SK-N-SH (cell line): Measurements from ENCODE around the gene CANX. TPM values are rescaled to one million over a fixed set of nuclear protein-coding genes. Genes with fewer than 3 reads are reported as not detected.

Experiments used
- CTCF ChIA-PET: fragments of 300-600, 350-600 bp; formaldehyde crosslinking; extraction: SDS; loops from one replicate; lab custom pipeline; 2021; lab: Yijun Ruan, JAX
- POLR2A ChIA-PET: fragments of 350-600 bp; sonication (Branson Sonifier 250); formaldehyde crosslinking; extraction: SDS; loops from one replicate; lab custom pipeline; 2020; ENCODE audit warnings: antibody characterized with exemption, inconsistent platforms; lab: Yijun Ruan, JAX
- DNase-seq: peaks from one replicate; pipeline ENCODE4 v3.0.0; 2012
- H2AFZ ChIP-seq: fragments of 200-600 bp; sonication (generic); 2 replicates; pipeline ENCODE4 v1.8.1; 2016; ENCODE audit warnings: antibody characterized with exemption, mild to moderate bottlenecking, low read depth
- H3F3A ChIP-seq: fragments of 200-600 bp; sonication (generic); replicated peaks from 2 replicates; pipeline ENCODE3; 2016; ENCODE audit warnings: antibody characterized with exemption, mild to moderate bottlenecking; ENCODE audit not compliant: insufficient read depth
- H3K27ac ChIP-seq, 2 experiments: fragments of 200-500 bp in 1 of 2; fragments of 200-600 bp in 1 of 2; sonication (Bioruptor generic) in 1 of 2; sonication (generic), shearing (Covaris generic) in 1 of 2; 2 replicates each; pipeline versions ENCODE4 v1.5.1 to v1.6.1; 2014 to 2016; ENCODE audit warnings: low read depth in 2 of 2, inconsistent platforms in 1 of 2, low read length in 1 of 2, mild to moderate bottlenecking in 1 of 2, mixed read lengths in 1 of 2
- H3K27me3 ChIP-seq: fragments of 200-600 bp; sonication (generic), shearing (Covaris generic); 2 replicates; pipeline ENCODE4 v1.6.1; 2016; ENCODE audit warnings: mixed run types; ENCODE audit not compliant: insufficient read depth
- H3K36me3 ChIP-seq, 2 experiments: fragments of 200-500 bp in 1 of 2; fragments of 200-600 bp in 1 of 2; sonication (Bioruptor generic) in 1 of 2; sonication (generic) in 1 of 2; replicated peaks in 1 of 2; 2 replicates each; pipeline versions ENCODE3 to v1.5.1; 2014 to 2016; ENCODE audit warnings: low read length in 1 of 2, mild to moderate bottlenecking in 1 of 2; ENCODE audit not compliant: insufficient read depth in 2 of 2, control insufficient read depth in 1 of 2
- H3K4me1 ChIP-seq, 2 experiments: fragments of 200-500 bp in 1 of 2; fragments of 200-600 bp in 1 of 2; sonication (Bioruptor generic) in 1 of 2; sonication (generic), shearing (Covaris generic) in 1 of 2; 2 replicates each; pipeline versions ENCODE4 v1.5.1 to v1.6.1; 2014 to 2016; ENCODE audit warnings: low read depth in 1 of 2, low read length in 1 of 2, mixed run types in 1 of 2; ENCODE audit not compliant: insufficient read depth in 2 of 2, control insufficient read depth in 1 of 2
- H3K4me2 ChIP-seq: fragments of 200-600 bp; sonication (generic), shearing (Covaris generic); 2 replicates; pipeline ENCODE4 v1.6.1; 2017; ENCODE audit warnings: mixed run types
- H3K4me3 ChIP-seq, 2 experiments: fragments of 200-500 bp in 1 of 2; fragments of 200-600 bp in 1 of 2; sonication (Bioruptor generic) in 1 of 2; sonication (generic), shearing (Covaris generic) in 1 of 2; 2 replicates each; pipeline versions ENCODE4 v1.5.1 to v1.8.1; 2014 to 2016; ENCODE audit warnings: low read depth in 2 of 2, inconsistent platforms in 1 of 2, low read length in 1 of 2, mild to moderate bottlenecking in 1 of 2, mixed read lengths in 1 of 2, moderate library complexity in 1 of 2
- H3K79me2 ChIP-seq: fragments of 200-600 bp; sonication (generic); 2 replicates; pipeline ENCODE4 v1.8.1; 2017; ENCODE audit warnings: mild to moderate bottlenecking; ENCODE audit not compliant: insufficient read depth
- H3K9ac ChIP-seq: fragments of 200-600 bp; sonication (generic); 2 replicates; pipeline ENCODE4 v1.6.1; 2017; ENCODE audit warnings: mixed run types
- H3K9me2 ChIP-seq: fragments of 200-600 bp; sonication (generic); 2 replicates; pipeline ENCODE4 v1.6.1; 2017; ENCODE audit warnings: mixed run types
- H3K9me3 ChIP-seq: fragments of 200-600 bp; sonication (generic); 2 replicates; pipeline ENCODE4 v1.6.1; 2017; ENCODE audit warnings: mixed run types, mild to moderate bottlenecking, moderate library complexity
- H4K20me1 ChIP-seq: fragments of 200-600 bp; sonication (generic); 2 replicates; pipeline ENCODE4 v1.6.1; 2017; ENCODE audit warnings: mild to moderate bottlenecking, mixed run types; ENCODE audit not compliant: insufficient read depth
- CHD2 ChIP-seq: fragments of 150-350 bp; IDR thresholded peaks from 2 replicates; pipeline ENCODE4 v1.6.1; 2018; ENCODE audit warnings: low read length; ENCODE audit not compliant: partially characterized antibody
- IRF3 ChIP-seq: fragments of 150-350 bp; IDR thresholded peaks from 2 replicates; pipeline ENCODE4 v1.6.1; 2016; ENCODE audit warnings: mild to moderate bottlenecking, low read depth, low read length
- RAD21 ChIP-seq: IDR thresholded peaks from 2 replicates; pipeline ENCODE4 v1.6.1; 2012; ENCODE audit warnings: mild to moderate bottlenecking, low read length
- RFX5 ChIP-seq: IDR thresholded peaks from 2 replicates; pipeline ENCODE4 v1.6.1; 2012; ENCODE audit warnings: mild to moderate bottlenecking, improper control_type of control experiment, low read length
- SMC3 ChIP-seq: IDR thresholded peaks from 2 replicates; pipeline ENCODE4 v1.6.1; 2012; ENCODE audit warnings: low read depth, low read length, improper control_type of control experiment
- ZBTB33 ChIP-seq: IDR thresholded peaks from 2 replicates; pipeline ENCODE4 v1.4.0; 2012; ENCODE audit warnings: low read depth, borderline replicate concordance
- WGBS: methylation state at CpG from one replicate; pipeline ENCODE4 v1.1.6; 2017; ENCODE audit warnings: low lambda C conversion rate; 5-methylcytosine and 5-hydroxymethylcytosine counted together
- polyA plus RNA-seq, 3 experiments: library from polyadenylated mRNA; depleted of rRNA; stranded (reverse); fragments of >200 nt; gene quantifications; 2 replicates each; pipeline ENCODE4 v1.2.3, GENCODE V29; 2012

The CANX gene
- polyA plus RNA-seq, 1 of the 3 experiments (the other 2 are of a cell fraction), result 215 TPM

- Histone ChIP-seq H3K27me3 (no peaks in the 10 kb centered on the region), H3K4me2 (no peak overlapping the region), H3K79me2 (peaks cover 38% of the 10 kb centered on the region), H2AFZ (no peak overlapping the region), H3K36me3 (peaks cover 52 to 68% of the 10 kb centered on the region in 2 experiments), H3K9ac (no peak overlapping the region), H3K4me3 (no peak overlapping the region), H3K27ac (no peak overlapping the region; a peak in 1 of 4 replicates), H3K4me1 (peaks cover 8 to 10% of the 10 kb centered on the region in 2 experiments; a peak in 2 of 4 replicates), H3F3A (peaks cover 58% of the 10 kb centered on the region), H4K20me1 (peaks cover 19% of the 10 kb centered on the region), H3K9me2 (no peaks in the 10 kb centered on the region), H3K9me3 (no peaks in the 10 kb centered on the region)
- DNase-seq, result no peak
- POLR2A ChIA-PET, result interaction anchor here (0.5 kb wide), 1 partner anchor 26 kb away, joined by 3 read pairs; no protein-coding TSS in a partner anchor
- WGBS, result 67% methylated on average over 3 of the region's 3 CpGs
- TF ChIP-seq ZBTB33, result no peak
- TF ChIP-seq SMC3, result no peak
- TF ChIP-seq IRF3, result no peak
- CTCF ChIA-PET, result interaction anchor here (0.6 to 1.5 kb wide), 2 partner anchors 33 to 169 kb away, joined by 3 to 4 read pairs; no protein-coding TSS in a partner anchor
These were observed 31.6 kb downstream of the CANX start for GRCh38 chr5:179730356-179730755.

GRCh38 chr5:179730852-179731251, 32.1 kb downstream of the CANX start:
- Histone ChIP-seq H2AFZ (no peak overlapping the region), H3K9ac (no peak overlapping the region), H3K4me1 (peaks cover 8 to 10% of the 10 kb centered on the region in 2 experiments; a peak in 2 of 4 replicates), H3K4me3 (no peak overlapping the region), H3K79me2 (peaks cover 38% of the 10 kb centered on the region), H3K4me2 (no peak overlapping the region), H3K27ac (peak overlapping the region in 1 of 2 experiments; percentile 67; a peak in 3 of 4 replicates), H3K36me3 (peaks cover 52 to 68% of the 10 kb centered on the region in 2 experiments), H3K9me3 (no peaks in the 10 kb centered on the region), H3F3A (peaks cover 58% of the 10 kb centered on the region), H3K27me3 (no peaks in the 10 kb centered on the region), H4K20me1 (peaks cover 24% of the 10 kb centered on the region), H3K9me2 (no peaks in the 10 kb centered on the region)
- ChIA-PET CTCF (interaction anchor here (1.5 kb wide), 1 partner anchor 33 kb away, joined by 4 read pairs; no protein-coding TSS in a partner anchor), POLR2A (no interaction called here)
- no peak for DNase-seq
- WGBS, result 93% methylated on average over 3 of the region's 3 CpGs
- TF ChIP-seq RFX5 (no peak), RAD21 (no peak), CHD2 (no peak)
